Hepatocyte (in vitro differentiated cells): ENCODE measurements around the gene TMEM33. TPM values are rescaled to one million over a fixed set of nuclear protein-coding genes. Genes with fewer than 3 reads are reported as not detected.

Experiments used
- DNase-seq: peaks from one replicate; pipeline ENCODE4 v3.0.0-alpha.2; 2016; ENCODE audit warnings: low spot score
- H2AFZ ChIP-seq: fragments of 200-600 bp; sonication (generic); 2 replicates; pipeline ENCODE4 v1.6.0; 2016; ENCODE audit warnings: antibody characterized with exemption, mild to moderate bottlenecking
- H3K27ac ChIP-seq: fragments of 200-600 bp; sonication (generic); 2 replicates; pipeline ENCODE4 v1.5.1; 2016; ENCODE audit warnings: mild to moderate bottlenecking
- H3K27me3 ChIP-seq: fragments of 200-600 bp; sonication (generic); 2 replicates; pipeline ENCODE4 v1.6.1; 2016
- H3K36me3 ChIP-seq: fragments of 200-600 bp; sonication (generic); replicated peaks from 2 replicates; pipeline ENCODE4 v1.5.1; 2016; ENCODE audit warnings: low read depth; ENCODE audit not compliant: insufficient read depth
- H3K4me1 ChIP-seq: fragments of 200-600 bp; sonication (generic); 2 replicates; pipeline ENCODE4 v1.5.1; 2016; ENCODE audit warnings: mild to moderate bottlenecking, moderate library complexity; ENCODE audit not compliant: insufficient read depth
- H3K4me2 ChIP-seq: fragments of 200-600 bp; sonication (generic); 2 replicates; pipeline ENCODE4 v1.6.0; 2016
- H3K4me3 ChIP-seq: fragments of 200-600 bp; sonication (generic); 2 replicates; pipeline ENCODE4 v1.5.1; 2016; ENCODE audit warnings: mild to moderate bottlenecking
- H3K79me2 ChIP-seq: fragments of 200-600 bp; sonication (generic); 2 replicates; pipeline ENCODE4 v1.6.0; 2017; ENCODE audit warnings: mild to moderate bottlenecking
- H3K9me2 ChIP-seq: fragments of 200-600 bp; sonication (generic); replicated peaks from 2 replicates; pipeline ENCODE4 v1.6.0; 2017; ENCODE audit warnings: mild to moderate bottlenecking; ENCODE audit not compliant: insufficient read depth
- H3K9me3 ChIP-seq: fragments of 200-600 bp; sonication (generic); 2 replicates; pipeline ENCODE4 v1.5.1; 2016; ENCODE audit warnings: low read depth, mild to moderate bottlenecking
- H4K20me1 ChIP-seq: fragments of 200-600 bp; sonication (generic); 2 replicates; pipeline ENCODE4 v1.6.0; 2016; ENCODE audit warnings: mild to moderate bottlenecking; ENCODE audit not compliant: insufficient read depth, poor library complexity, severe bottlenecking
- CTCF ChIP-seq: fragments of 200-600 bp; sonication (generic); IDR thresholded peaks from 2 replicates; pipeline ENCODE4 v1.5.1; 2016; ENCODE audit warnings: antibody characterized with exemption, mild to moderate bottlenecking; ENCODE audit not compliant: poor library complexity
- EZH2 ChIP-seq: fragments of 200-600 bp; sonication (generic); IDR thresholded peaks from 2 replicates; pipeline ENCODE4 v1.6.1; 2016; ENCODE audit warnings: antibody characterized with exemption, mild to moderate bottlenecking, borderline replicate concordance
- EZH2phosphoT487 ChIP-seq: fragments of 200-600 bp; sonication (generic); IDR thresholded peaks from one replicate; pipeline ENCODE4 v1.6.1; 2018; ENCODE audit warnings: antibody characterized with exemption, mild to moderate bottlenecking, low read depth, moderate library complexity; ENCODE audit not compliant: unreplicated experiment, severe bottlenecking
- WGBS: methylation state at CpG from one replicate; pipeline ENCODE4 v1.1.6; 2016; ENCODE audit warnings: low lambda C conversion rate; ENCODE audit errors: missing lambda C conversion rate; 5-methylcytosine and 5-hydroxymethylcytosine counted together
- polyA plus RNA-seq: library from polyadenylated mRNA; unstranded; fragments of >200 nt; fragmentation: Nextera tagmentation; extraction: Ambion mirVana; gene quantifications from 2 replicates; pipeline ENCODE4 v1.2.1, GENCODE V29; 2016
- small RNA-seq: library from RNA; depleted of rRNA; stranded (forward); fragments of <200 nt; gene quantifications from one replicate; pipeline ENCODE3, GENCODE V24; 2014
- total RNA-seq: library from RNA; depleted of rRNA; stranded (reverse); fragments of >200 nt; gene quantifications from 2 replicates; pipeline ENCODE4 v1.2.3, GENCODE V29; 2014

The TMEM33 gene
- total and polyA plus RNA-seq, 2 experiments from 2014 or later = 38.3 to 77.6 TPM

- DNase-seq = no peak
- H3K27me3 ChIP-seq = no peaks in the 10 kb centered on the region
- no peak for TF ChIP-seq EZH2
- TF ChIP-seq CTCF = no peak
- TF ChIP-seq EZH2phosphoT487 = no peak
- H3K9me2 ChIP-seq = no peaks in the 10 kb centered on the region
- no peak overlapping the region for H3K27ac ChIP-seq
- no peak overlapping the region for H2AFZ ChIP-seq
- H4K20me1 ChIP-seq = peaks cover 6% of the 10 kb centered on the region
- H3K36me3 ChIP-seq = no peaks in the 10 kb centered on the region
- H3K79me2 ChIP-seq = peaks cover 65% of the 10 kb centered on the region
- no peaks in the 10 kb centered on the region for H3K4me1 ChIP-seq
- H3K4me3 ChIP-seq = no peak overlapping the region
- no peak overlapping the region for H3K4me2 ChIP-seq
- no peaks in the 10 kb centered on the region for H3K9me3 ChIP-seq
Measured at GRCh38 chr4:41999321-41999720, 64.1 kb downstream of the TMEM33 start.

- Histone ChIP-seq H3K4me1 (no peaks in the 10 kb centered on the region), H3K27ac (no peak overlapping the region), H3K4me2 (no peak overlapping the region), H3K27me3 (no peaks in the 10 kb centered on the region), H3K4me3 (no peak overlapping the region), H2AFZ (no peak overlapping the region), H3K9me3 (no peaks in the 10 kb centered on the region), H3K9me2 (no peaks in the 10 kb centered on the region), H4K20me1 (peaks cover 3% of the 10 kb centered on the region), H3K79me2 (peaks cover 57% of the 10 kb centered on the region), H3K36me3 (no peaks in the 10 kb centered on the region)
- TF ChIP-seq EZH2 (no peak), CTCF (no peak), EZH2phosphoT487 (no peak)
- 98% methylated on average over 3 of the region's 3 CpGs for WGBS
- DNase-seq = no peak
Measured at GRCh38 chr4:42008011-42008786, 73.0 kb downstream of the TMEM33 start.

Small RNA genes within 50 kb of the gene (small RNA-seq; reads per million reads assigned to genes)
- gene AC108210.2 = not detected

Other genes starting within 250 kb of the TMEM33 start
- not detected in 2 replicates for gene PHOX2B, start 186.7 kb upstream of the TMEM33 start, total RNA-seq
- not detected in 2 replicates for gene PHOX2B, start 186.7 kb upstream of the TMEM33 start, polyA plus RNA-seq
- 0.04 and 0.10 TPM in 2 replicates for gene DCAF4L1, start 46.3 kb downstream of the TMEM33 start, total RNA-seq
- not detected in 2 replicates for gene DCAF4L1, start 46.3 kb downstream of the TMEM33 start, polyA plus RNA-seq
- gene SLC30A9, start 55.1 kb downstream of the TMEM33 start, total RNA-seq = 50.9 and 58.6 TPM in 2 replicates
- gene SLC30A9, start 55.1 kb downstream of the TMEM33 start, polyA plus RNA-seq = 35.5 and 41.3 TPM in 2 replicates
- gene BEND4, start 217.2 kb downstream of the TMEM33 start, total RNA-seq = 0.10 and 0.24 TPM in 2 replicates
- gene BEND4, start 217.2 kb downstream of the TMEM33 start, polyA plus RNA-seq = 0.06 TPM in 1 of 2 replicates, not detected in the other